Kidney tubule cell (primary cell): ENCODE results near the gene GTF2A1L.
"Not testable (repeated sequence)": the region's sequence is repeated elsewhere in the genome, so short reads cannot be mapped to it uniquely, and the experiment has no call there.

Experiments
- DNase-seq: peaks from one replicate; pipeline ENCODE4 v3.0.0-alpha.2; 2018; ENCODE audit warnings: low spot score

GTF2A1L gene

GRCh38 chr2:48607307-48608014 lies 10.2 kb upstream of the GTF2A1L start:
- DNase-seq = peak; percentile 76

DNA sequence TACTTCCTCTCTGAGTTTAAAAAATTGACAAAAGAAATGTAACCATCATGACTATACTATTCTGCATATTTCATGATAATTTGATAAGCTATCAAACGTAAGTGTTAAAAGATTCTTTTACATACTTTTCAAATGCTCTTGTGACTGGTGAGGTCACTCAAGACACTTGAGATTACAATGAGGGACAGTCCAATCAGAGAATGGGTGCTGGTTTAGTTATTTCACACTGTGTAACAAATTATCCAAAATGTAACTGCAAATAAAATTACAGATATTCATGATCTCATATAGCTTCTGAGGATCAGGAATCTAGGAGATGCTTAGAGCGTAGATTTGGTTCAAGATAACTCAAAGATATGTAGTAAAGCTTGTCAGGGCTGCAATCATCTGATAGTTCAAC lies 4.4 kb upstream of the GTF2A1L start:
- DNase-seq = no peak

DNA sequence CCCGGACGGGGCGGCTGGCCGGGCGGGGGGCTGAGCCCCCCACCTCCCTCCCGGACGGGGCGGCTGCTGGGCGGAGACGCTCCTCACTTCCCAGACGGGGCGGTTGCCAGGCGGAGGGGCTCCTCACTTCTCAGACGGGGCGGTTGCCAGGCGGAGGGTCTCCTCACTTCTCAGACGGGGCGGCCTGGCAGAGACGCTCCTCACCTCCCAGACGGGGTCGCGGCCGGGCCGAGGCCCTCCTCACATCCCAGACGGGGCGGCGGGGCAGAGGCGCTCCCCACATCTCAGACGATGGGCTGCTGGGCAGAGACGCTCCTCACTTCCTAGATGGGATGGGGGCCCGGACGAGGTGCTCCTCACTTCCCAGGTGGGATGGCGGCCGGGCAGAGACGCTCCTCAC lies 3.1 kb upstream of the GTF2A1L start:
- not testable (repeated sequence) for DNase-seq

- no peak for DNase-seq
Observed at GRCh38 chr2:48619526-48619925, 1.9 kb downstream of the GTF2A1L start.

DNA sequence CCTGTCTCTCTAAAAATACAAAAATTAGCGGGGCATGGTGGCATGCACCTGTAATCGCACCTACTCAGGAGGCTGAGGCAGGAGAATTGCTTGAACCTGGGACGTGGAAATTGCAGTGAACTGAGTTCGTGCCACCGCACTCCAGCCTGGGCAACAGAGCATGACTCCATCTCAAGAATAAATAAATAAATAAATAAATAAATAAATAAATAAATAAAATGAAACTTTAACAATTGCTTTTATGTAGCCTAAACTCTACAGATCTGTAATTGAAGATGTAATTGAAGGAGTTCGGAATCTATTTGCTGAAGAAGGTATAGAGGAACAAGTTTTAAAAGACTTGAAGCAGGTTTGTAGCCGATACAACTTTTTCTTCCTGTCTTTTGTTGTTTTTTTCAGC lies 2.9 kb downstream of the GTF2A1L start:
- DNase-seq = no peak

- not testable (repeated sequence) for DNase-seq
Observed at GRCh38 chr2:48622691-48623090, 5.0 kb downstream of the GTF2A1L start.

DNA sequence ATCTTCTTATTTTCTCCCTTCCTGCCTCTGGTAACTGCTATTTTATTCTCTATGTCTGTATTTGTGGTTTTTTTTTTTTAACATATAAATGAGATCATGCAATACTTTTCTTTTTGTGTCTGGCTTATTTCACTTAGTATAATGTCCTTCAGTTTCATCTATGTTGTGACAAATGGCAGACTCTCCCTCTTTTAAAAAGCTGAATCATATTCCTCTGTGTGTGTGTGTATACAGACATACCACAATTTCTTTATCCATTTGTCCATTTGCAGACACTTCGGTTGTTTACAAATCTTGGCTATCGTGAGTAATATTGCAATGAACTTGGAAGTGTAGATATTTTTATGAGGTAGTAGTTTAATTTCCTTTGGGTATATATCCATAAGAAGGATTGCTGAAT lies 7.0 kb downstream of the GTF2A1L start:
- no peak for DNase-seq

- no peak for DNase-seq
Observed at GRCh38 chr2:48626047-48626446, 8.4 kb downstream of the GTF2A1L start.

DNA sequence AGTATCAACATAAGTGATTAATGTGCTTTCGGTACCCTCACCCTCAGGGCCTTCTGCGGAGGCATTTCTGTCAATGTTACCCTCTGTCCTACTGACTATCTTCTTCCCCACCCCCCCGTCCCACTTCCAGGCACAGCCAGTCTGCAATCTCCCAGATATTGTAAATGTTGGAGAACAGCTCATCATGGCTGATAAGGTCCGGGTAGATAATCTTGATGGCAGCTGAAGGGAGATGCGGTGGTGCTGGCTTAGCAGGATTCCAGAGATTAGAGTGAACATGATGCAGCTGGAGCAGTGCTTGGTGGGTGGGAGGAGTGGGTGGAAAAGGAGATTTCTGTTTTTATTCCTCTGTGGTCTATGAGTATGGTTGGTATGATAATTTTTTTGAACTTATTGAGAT lies 15.5 kb downstream of the GTF2A1L start:
- DNase-seq = no peak

- no peak for DNase-seq
Observed at GRCh38 chr2:48635786-48636185, 18.1 kb downstream of the GTF2A1L start.

DNA sequence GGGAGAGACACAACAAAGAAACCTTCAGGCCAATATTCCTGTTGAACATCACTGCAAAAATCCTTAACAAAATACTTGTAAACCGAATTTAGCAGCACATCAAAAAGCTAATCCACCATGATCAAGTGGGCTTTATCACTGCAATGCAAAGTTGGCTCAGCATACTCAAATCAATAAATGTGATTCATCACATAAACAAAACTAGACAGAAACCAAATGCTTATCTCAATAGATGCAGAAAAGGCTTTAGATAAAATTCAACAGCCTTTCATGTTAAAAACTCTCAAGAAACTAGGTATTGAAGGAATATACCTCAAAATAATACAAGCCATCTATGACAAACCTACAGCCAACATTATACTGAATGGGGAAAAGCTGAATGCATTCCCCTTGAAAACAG lies 20.6 kb downstream of the GTF2A1L start:
- DNase-seq = no peak

DNA sequence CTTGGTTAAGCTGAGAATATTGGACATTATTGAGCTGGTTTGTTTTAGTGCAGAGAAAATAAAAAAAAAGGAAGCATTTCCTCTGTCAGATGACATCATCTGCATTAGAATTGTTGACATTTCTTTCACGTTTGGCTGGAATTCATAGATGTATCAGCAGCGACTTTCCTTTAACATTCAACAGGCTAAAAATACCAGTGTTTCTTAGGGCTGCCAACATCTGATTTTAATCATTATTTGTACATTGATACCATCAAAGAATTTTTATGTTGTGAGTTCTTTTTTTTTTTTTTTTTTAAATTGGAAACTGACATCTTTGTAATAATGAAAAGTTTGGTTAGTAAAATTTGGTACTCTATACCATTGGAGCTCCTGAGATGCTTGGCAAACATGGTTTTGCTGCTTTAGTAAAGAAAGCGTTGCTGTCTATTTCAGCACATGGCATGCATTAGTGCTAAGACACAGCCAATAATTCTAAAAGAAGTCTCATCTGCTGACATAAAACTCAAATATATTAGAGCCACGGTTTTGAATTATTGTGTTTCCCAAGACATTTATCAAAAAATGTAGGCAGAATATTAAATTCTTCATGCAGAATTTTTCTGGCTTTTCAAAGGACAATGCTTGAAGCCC lies 33.6 kb downstream of the GTF2A1L start:
- peak; percentile 11 for DNase-seq

GRCh38 chr2:48668992-48669391 lies 51.3 kb downstream of the GTF2A1L start:
- DNase-seq = no peak

GRCh38 chr2:48673581-48673980 lies 55.9 kb downstream of the GTF2A1L start:
- no peak for DNase-seq

- DNase-seq = no peak
Observed at GRCh38 chr2:48674933-48675332, 57.3 kb downstream of the GTF2A1L start.

- no peak for DNase-seq
Observed at GRCh38 chr2:48677450-48677849, 59.8 kb downstream of the GTF2A1L start.

DNA sequence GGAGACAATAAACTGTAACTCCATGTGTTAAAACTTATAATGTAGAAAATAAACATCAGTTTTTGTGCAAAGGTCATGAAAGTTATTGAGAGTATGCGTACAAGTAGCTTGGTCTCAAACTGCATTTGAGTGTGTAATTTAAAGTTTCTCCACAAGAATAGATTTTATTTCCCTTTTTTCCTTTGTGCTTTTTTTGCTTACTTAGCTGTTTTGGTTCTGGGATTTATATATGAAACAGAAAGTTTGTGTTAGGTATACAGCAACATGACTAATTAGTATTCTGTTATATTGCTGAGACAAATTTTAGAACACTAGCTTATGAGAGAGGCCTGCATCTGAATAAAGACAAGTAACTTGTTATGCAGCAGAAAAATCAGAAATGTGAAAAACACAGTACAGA lies 67.5 kb downstream of the GTF2A1L start:
- DNase-seq = no peak

GRCh38 chr2:48691935-48692691 lies 74.5 kb downstream of the GTF2A1L start:
- no peak for DNase-seq

DNA sequence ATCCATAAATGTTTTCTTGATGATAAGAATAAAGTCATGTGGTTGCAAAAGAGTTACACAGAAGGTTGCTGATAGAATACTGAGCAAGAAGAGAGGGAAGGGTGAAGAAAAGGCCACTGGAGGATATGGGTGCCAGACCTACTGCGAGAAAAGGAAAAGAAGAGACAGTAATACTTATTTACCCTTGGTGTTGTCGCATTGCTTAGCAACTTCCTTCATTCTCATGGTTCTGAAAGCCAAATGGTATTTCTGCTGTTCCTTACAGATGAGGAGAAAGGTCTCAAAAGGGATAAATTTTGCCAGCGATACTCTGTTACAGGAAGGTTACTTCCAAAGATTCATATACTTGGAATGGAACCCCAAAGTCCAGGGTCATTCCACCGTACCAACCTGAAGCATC lies 75.4 kb downstream of the GTF2A1L start:
- peak; percentile 25 for DNase-seq

DNA sequence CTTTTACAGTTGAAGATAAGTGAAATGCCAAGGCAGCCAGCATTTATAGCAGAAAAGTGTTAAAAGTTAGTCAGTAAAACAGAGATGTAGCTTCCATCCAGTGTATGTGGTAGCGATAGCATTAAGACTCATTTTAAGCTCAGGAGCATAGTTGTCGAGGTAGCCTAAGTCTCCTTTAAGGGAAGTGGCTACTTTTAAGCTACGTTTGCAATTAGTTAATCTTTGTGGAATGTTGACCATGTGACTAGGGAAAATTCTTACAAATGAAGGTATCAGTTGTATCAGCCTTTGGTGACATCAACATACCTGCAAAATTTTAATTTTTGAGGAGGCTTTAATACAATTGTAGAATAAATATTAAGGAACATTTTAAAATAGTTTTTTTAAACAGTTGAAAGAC lies 76.0 kb downstream of the GTF2A1L start:
- peak; percentile 83 for DNase-seq

- peak; percentile 86 for DNase-seq
Observed at GRCh38 chr2:48694149-48694548, 76.5 kb downstream of the GTF2A1L start.

GRCh38 chr2:48695991-48696390 lies 78.3 kb downstream of the GTF2A1L start:
- no peak for DNase-seq

DNA sequence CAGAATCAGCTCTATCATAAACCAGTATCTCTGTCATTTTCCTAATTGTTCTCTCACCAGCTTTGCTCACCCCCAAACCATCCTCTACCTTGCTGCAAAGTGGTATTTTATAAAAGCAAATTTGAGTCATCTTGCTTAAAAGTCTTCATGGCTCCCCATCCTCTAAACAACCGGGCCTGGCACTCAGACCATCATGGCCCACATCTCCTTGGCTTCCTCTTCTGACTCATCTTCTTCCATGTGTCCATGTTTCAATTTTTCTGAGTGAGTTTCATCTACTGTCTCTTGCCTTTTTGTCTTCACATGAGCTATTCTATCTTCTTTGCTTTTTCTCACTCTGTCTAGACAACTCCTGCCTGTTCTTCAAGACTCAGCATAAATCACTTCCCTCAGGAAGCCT lies 79.2 kb downstream of the GTF2A1L start:
- no peak for DNase-seq
